Right lobe of liver (tissue), 6 donors: ENCODE measurements around the gene HIPK3. TPM values are rescaled to one million over a fixed set of nuclear protein-coding genes. Genes with fewer than 3 reads are reported as not detected.
A peak's percentile ranks its signal among the peaks of the same experiment; 100 is the strongest.

ENCODE experiments used
- ATAC-seq, 4 donors: fragments of 200-7000 bp; cut with Tn5 transposase; one replicate each; pipeline ENCODE4 v1.9.1; 2020; ENCODE audit warnings: mild to moderate bottlenecking in 4 of 4, moderate library complexity in 4 of 4
- DNase-seq, 3 donors: peaks; one replicate each; pipeline ENCODE4 v3.0.0-alpha.2; 2020
- H3K27ac ChIP-seq, 3 donors: fragments of 200-600 bp; one replicate each; pipeline ENCODE4 v1.8.0; 2022
- H3K27me3 ChIP-seq, 2 donors: fragments of 200-600 bp; one replicate each; pipeline ENCODE4 v1.8.0; 2022
- H3K36me3 ChIP-seq, 4 donors: fragments of 200-600 bp; sonication (generic) in 1 of 4; one replicate each; pipeline versions ENCODE4 v1.5.1 to v1.8.0; 2017 to 2022; ENCODE audit warnings: control low read depth in 1 of 4
- H3K4me1 ChIP-seq, 4 donors: fragments of 200-600 bp; sonication (generic) in 1 of 4; one replicate each; pipeline versions ENCODE4 v1.5.1 to v1.8.0; 2017 to 2022; ENCODE audit warnings: control low read depth in 1 of 4
- H3K4me3 ChIP-seq, 3 donors: fragments of 200-600 bp; one replicate each; pipeline ENCODE4 v1.8.0; 2022
- H3K9me3 ChIP-seq, 4 donors: fragments of 200-600 bp; sonication (generic) in 1 of 4; one replicate each; pipeline versions ENCODE4 v1.5.1 to v1.8.0; 2017 to 2022; ENCODE audit warnings: control low read depth in 1 of 4
- POLR2A ChIP-seq: fragments of 450-650 bp; IDR thresholded peaks from one replicate; pipeline ENCODE4 v1.6.1; 2017; ENCODE audit warnings: antibody characterized with exemption, mild to moderate bottlenecking
- WGBS: methylation state at CpG from one replicate; pipeline ENCODE4 v1.1.6; 2018; ENCODE audit warnings: low coverage, low lambda C conversion rate; ENCODE audit not compliant: insufficient coverage; ENCODE audit errors: missing lambda C conversion rate; 5-methylcytosine and 5-hydroxymethylcytosine counted together
- intact Hi-C, 2 donors: fragments of 100-400 bp; cut with DNase I; formaldehyde crosslinking; loops; one replicate each; pipeline versions ENCODE4 v1.11.2 to v1.14.1; 2022
- total RNA-seq, 6 experiments: library from RNA; depleted of rRNA in 2 of 6; stranded (reverse); fragments of >200 nt in 2 of 6; fragmentation: NEBNext Ultra II Directional in 3 of 6; extraction: Animal tissue kit (Norgen Biotek cat#: 25700) in 3 of 6; gene quantifications; one replicate each; pipeline versions ENCODE4 v1.1.0 to v1.2.4, GENCODE V29; 2016 to 2023
- TF ChIP-seq, protein P1 (sequence below), 4 donors: fragments of 200-600 bp in 3 of 4; fragments of 450-650 bp in 1 of 4; IDR thresholded peaks; one replicate each; pipeline versions ENCODE4 v1.5.1 to v1.8.0; 2016 to 2022; ENCODE audit warnings: antibody characterized with exemption in 4 of 4, mild to moderate bottlenecking in 2 of 4
- donor health status: DM: no; HTN: yes; CAD: no.
- donor health status: DM: no; HTN: no; CAD: no.
- donor health status: DM: no; HTN: no; CAD: no.
- donor health status: DM: no; HTN: yes; CAD: no.
- donor health status: DM: no; HTN: yes; CAD: no.

Gene HIPK3
- total RNA-seq, 6 experiments from 2014 or later, result 33.3 to 56.4 (median 38.1) TPM

DNA sequence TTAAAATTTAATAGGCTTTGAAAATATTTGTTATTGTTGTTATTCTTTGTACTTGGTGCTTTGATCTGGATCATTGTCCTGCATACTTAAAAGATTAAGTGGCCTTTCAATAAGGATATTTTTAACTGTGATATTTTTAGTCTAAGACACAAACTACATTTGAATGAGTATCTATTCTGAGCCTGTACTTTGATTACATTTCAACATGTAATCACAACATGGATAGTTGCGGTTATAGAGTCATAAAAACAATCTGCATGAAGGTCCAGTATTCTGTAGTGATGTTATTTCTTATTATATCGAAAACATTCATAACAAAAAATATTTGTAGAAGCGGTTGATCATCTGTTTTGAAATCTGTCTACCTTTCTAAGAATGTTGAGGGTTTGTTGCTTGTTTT lies 58.6 kb downstream of the HIPK3 start:
- intact Hi-C loops, result no loop called here
- H3K4me3 ChIP-seq, result no peak overlapping the region
- H3K27me3 ChIP-seq, result no peaks in the 10 kb centered on the region
- no peak overlapping the region for H3K27ac ChIP-seq
- no peak for DNase-seq
- ATAC-seq, result no peak
- peaks cover 0 to 13% (median 0%) of the 10 kb centered on the region in 4 donors for H3K4me1 ChIP-seq
- no peaks in the 10 kb centered on the region for H3K36me3 ChIP-seq
- WGBS, result 89% methylated on average over 3 of the region's 3 CpGs
- no peaks in the 10 kb centered on the region for H3K9me3 ChIP-seq
- no peak for TF ChIP-seq POLR2A
- TF ChIP-seq, protein P1, sequence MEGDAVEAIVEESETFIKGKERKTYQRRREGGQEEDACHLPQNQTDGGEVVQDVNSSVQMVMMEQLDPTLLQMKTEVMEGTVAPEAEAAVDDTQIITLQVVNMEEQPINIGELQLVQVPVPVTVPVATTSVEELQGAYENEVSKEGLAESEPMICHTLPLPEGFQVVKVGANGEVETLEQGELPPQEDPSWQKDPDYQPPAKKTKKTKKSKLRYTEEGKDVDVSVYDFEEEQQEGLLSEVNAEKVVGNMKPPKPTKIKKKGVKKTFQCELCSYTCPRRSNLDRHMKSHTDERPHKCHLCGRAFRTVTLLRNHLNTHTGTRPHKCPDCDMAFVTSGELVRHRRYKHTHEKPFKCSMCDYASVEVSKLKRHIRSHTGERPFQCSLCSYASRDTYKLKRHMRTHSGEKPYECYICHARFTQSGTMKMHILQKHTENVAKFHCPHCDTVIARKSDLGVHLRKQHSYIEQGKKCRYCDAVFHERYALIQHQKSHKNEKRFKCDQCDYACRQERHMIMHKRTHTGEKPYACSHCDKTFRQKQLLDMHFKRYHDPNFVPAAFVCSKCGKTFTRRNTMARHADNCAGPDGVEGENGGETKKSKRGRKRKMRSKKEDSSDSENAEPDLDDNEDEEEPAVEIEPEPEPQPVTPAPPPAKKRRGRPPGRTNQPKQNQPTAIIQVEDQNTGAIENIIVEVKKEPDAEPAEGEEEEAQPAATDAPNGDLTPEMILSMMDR (IDR thresholded peaks at IDR 0.05), result no peak

DNA sequence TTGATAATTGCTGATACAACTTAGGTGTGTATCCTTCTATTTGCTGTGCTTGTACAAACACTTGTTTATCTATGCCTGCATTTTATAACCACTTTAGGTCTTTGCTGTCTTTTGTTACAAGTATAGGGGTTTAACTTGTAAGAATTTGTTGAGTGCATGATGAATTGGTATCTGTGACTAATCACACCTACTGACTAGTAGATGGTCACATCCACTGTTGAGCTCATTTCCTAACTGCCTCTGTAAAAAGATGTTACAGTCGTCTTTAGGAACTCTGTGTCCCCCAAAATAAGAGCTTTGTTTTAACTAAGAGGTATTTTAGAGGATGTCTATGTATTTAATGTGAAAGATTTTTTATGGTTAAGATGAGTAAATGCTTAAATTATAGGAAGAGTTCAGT lies 60.5 kb downstream of the HIPK3 start:
- 60% methylated on average over 1 of the region's 1 CpG for WGBS
- no peak for ATAC-seq

DNA sequence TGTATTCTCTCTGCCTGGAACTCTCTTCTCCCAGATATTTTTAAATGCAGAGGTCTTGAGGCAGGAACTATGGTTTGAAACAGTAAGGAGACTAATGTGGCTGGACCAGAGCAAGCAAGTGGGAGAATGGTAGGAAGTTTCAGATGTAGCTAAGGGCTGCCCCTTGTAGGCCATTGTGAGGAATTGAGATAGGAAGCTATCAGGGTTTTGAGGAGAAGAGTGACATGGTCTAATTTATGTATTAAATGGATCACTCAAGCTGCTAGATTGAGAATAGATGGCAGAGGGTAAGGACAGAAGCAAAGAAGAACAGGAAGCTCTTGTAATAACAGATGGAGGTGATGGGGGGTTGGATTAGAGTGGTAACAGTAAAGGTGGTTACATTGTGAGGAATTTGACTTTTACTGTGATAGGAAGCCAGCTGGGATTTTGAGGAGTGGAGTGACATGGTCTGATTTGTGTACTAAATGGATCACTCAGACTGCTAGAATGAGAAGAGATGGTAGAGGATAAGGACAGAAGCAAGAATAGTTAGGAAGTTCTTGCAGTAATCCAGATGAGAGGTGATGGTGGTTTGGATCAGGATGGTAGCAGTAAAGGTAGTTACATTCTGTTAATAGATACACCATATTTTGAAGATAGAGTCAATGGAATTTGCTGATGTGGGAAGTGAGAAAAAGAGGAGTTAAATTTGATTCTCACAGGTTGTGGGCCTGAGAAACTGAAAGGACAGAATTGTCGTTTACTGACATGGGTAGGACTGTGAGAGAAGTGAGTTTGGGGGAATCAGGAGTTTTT lies 63.0 kb downstream of the HIPK3 start:
- ATAC-seq (peak in 1 of 4 donors; percentile 10), DNase-seq (no peak)
- Histone ChIP-seq H3K27me3 (no peaks in the 10 kb centered on the region), H3K9me3 (no peaks in the 10 kb centered on the region), H3K27ac (no peak overlapping the region), H3K4me3 (no peak overlapping the region), H3K36me3 (no peaks in the 10 kb centered on the region), H3K4me1 (peaks cover 0 to 25% (median 0%) of the 10 kb centered on the region in 4 donors)
- 6% methylated on average over 1 of the region's 1 CpG for whole genome bisulfite sequencing
- TF ChIP-seq, protein P1 (IDR thresholded peaks at IDR 0.05), result no peak
- TF ChIP-seq POLR2A, result no peak
- intact Hi-C loops, result loop anchor here in 1 of 2 donors (10.0 kb wide), 1 partner anchor 145 kb away; no protein-coding TSS in a partner anchor

More for the DNA sequence above, 60.5 kb downstream of the HIPK3 start:
- Histone ChIP-seq H3K27me3 (no peaks in the 10 kb centered on the region), H3K4me1 (peaks cover 0 to 18% (median 0%) of the 10 kb centered on the region in 4 donors), H3K9me3 (no peaks in the 10 kb centered on the region), H3K27ac (no peak overlapping the region), H3K36me3 (no peaks in the 10 kb centered on the region), H3K4me3 (no peak overlapping the region)
- no peak for DNase-seq
- intact Hi-C loops, result no loop called here
- TF ChIP-seq, protein P1 (IDR thresholded peaks at IDR 0.05), result no peak
- no peak for TF ChIP-seq POLR2A

DNA sequence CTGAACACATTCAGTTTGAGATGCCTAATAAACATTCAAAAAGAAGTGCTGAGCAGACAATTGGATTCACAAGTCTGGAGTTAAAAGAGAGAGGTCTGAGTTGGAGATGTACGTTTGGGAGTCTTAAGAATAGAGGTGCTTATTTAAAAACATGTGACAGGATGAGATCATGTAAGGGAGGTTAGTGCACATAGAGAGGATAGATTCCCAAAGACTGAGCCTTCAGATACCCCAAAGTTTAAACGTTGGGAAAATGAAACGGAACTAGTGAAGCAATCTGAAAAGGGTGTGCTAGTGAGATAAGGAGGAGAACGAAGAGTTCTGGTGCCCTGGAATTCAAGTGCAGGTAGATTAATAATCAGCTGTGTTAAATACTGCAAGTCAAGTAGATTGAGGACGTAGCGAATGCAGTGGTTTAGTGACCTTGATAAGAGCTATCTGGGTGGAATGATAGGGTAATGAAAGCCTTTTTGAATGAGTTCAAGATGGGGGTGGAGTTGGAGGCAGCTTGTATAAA lies 63.7 kb downstream of the HIPK3 start:
- WGBS, result 28% methylated on average over 6 of the region's 6 CpGs
- Histone ChIP-seq H3K9me3 (no peaks in the 10 kb centered on the region), H3K4me1 (peaks cover 0 to 25% (median 0%) of the 10 kb centered on the region in 4 donors), H3K27me3 (no peaks in the 10 kb centered on the region), H3K36me3 (no peaks in the 10 kb centered on the region), H3K4me3 (no peak overlapping the region), H3K27ac (no peak overlapping the region)
- peak in 2 of 4 donors; percentile 22 to 31 for ATAC-seq
- intact Hi-C loops, result loop anchor here in 1 of 2 donors (10.0 kb wide), 1 partner anchor 146 kb away; no protein-coding TSS in a partner anchor
- no peak for TF ChIP-seq POLR2A
- TF ChIP-seq, protein P1 (IDR thresholded peaks at IDR 0.05), result no peak
- no peak for DNase-seq
